Stimulated activated CD4-positive, alpha-beta T cell treated with anti-CD3 and anti-CD28 coated beads, Interleukin-4, amount 100 ng/mL, for 1 hour (primary cell): ENCODE data around the gene ADGRA1.
"Not testable (repeated sequence)": the region's sequence is repeated elsewhere in the genome, so short reads cannot be mapped to it uniquely, and the experiment has no call there.

ENCODE experiments used
- DNase-seq: peaks from one replicate; pipeline ENCODE4 v3.0.0-alpha.2; 2020

ADGRA1 gene

DNA sequence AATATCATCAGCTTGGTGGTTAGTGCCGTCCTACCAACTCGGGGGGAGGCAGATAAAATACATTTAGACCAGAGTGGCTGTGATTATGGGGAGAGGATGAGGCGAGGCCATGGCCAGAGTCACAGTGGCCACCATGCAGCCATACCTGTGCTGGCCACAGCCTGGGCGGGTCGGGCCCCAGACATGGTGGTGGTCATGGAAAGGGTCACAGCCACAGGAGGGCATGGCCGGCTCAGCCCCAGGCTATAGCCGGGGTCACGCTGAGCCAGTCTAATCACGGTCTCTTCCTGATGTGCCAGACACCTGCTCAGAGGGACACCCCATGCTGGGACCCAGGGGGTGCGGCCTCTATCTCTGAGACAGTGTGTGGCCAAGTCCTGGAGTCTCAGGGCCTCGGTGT is 10.2 kb downstream of the ADGRA1 start:
- DNase-seq: no peak

DNA sequence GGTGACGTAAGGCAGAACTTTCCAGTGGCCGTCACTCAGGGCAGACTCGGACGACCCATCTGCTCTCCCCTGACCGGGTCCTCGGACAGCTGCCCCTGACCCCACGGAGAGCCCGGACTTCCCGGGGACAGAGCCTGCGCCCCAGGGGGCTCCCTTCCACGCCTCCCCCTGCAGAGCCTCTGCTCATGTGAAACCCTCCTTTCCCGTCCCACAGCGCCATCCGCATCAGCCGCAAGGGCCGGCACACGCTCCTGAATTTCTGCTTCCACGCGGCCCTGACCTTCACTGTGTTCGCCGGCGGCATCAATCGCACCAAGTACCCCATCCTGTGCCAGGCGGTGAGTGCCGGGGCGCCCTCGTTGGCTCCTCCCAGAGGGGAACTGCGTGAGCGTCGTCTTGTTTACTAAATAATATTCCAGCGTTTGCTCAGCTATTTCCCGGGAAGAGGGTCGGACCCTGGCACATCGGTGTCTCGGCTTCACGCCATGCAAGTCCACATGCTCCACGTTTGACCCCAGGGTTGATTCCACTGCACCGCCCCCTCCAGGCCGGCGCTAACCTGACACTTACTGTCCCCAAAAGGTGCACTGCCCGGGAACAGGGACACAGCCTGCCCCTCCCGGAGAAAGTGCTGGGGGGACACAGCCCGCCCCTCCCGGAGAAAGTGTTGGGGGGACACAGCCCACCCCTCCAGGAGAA is 10.9 kb downstream of the ADGRA1 start:
- no peak for DNase-seq

DNA sequence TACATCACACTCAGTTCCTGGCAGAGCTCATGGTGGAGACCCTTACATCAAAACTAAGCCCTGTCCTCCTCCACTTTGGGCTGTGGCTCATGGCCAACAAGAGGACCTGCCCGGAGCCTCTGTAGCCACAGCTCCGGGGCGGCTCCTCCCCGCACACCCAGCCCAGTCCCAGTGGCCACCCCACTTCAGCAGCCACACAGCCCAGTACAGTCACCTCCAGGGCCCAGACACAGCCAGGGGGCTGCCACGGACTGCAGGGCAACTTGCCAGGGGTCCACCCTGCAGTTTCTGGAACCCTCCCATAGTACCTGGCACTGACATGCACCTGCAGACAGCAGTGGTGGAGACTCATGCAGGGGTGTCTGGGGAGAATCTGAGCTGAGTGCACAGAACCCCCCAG is 11.8 kb downstream of the ADGRA1 start:
- no peak for DNase-seq

DNA sequence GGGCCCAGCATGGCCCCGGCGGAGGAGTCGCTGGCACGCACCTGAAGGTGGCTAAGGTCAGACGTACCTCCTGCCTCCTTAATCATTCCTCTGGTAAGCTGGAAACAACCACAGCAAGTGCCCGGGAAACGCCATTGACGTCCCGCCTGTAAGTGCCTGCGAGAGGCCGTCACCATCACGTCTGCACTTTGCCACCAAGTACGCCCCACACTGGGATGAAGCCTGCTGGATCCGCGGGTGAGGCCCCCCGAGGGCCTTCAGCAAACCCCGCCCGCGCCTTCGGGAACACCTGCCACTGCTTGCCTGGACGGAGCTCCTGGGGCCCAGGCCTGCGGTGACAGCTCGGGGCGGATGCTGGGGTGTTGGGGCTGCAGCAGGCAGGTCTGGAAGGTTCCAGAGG is 12.5 kb downstream of the ADGRA1 start:
- no peak for DNase-seq

DNA sequence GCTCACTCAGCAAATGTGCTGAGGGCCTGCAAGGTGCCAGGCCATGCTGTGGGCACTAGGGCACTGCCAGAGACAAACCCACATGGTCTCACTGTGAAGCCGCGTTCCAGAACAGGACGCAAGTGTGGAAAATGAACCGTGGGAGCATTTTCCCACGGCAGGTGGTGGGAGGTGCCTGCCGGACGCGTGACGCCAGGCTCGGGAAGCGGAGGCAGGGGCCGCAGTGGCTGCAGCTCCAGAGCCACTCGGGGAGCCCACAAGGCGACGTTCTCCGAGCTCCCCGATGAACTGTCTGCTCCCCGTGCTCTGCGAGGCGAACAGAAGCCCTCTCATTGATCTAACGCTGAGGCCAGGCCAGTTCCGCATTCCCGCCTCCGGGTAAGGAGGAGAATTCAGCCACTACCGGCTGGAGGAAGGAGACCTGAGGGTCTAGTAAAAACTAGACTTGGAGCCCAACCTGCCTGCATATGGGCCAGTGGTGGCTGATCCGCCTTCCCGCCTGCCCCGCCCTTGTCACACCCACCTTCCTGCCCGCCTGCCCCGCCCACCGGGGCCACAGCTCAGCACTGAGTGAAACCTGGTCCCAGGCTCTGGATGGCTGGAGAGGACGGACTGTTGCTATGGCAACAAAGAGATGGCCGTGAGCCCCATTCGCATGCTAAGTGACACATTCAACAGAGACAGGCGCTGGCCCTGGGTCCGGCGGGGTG is 13.1 kb downstream of the ADGRA1 start:
- peak; percentile 28 for DNase-seq

DNA sequence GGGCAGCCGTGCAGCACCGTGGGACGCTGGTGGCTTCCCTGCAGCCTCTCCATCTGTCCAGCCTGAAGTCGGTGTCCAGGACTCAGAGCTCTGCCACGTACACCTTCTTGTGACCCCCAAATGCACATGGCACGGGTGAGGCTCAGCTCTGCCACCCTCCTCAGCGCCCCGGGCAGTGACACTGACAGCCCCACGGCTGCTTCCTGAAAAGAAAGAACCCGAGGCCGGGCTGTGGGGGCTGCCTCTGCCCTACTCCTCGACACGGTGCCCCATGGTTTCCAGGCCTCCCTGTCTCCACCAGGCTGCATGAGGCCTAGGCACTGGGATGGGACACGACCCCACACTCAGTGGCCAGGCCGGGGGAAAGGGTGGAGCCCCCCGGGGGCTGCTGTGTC is 13.7 kb downstream of the ADGRA1 start:
- no peak for DNase-seq

DNA sequence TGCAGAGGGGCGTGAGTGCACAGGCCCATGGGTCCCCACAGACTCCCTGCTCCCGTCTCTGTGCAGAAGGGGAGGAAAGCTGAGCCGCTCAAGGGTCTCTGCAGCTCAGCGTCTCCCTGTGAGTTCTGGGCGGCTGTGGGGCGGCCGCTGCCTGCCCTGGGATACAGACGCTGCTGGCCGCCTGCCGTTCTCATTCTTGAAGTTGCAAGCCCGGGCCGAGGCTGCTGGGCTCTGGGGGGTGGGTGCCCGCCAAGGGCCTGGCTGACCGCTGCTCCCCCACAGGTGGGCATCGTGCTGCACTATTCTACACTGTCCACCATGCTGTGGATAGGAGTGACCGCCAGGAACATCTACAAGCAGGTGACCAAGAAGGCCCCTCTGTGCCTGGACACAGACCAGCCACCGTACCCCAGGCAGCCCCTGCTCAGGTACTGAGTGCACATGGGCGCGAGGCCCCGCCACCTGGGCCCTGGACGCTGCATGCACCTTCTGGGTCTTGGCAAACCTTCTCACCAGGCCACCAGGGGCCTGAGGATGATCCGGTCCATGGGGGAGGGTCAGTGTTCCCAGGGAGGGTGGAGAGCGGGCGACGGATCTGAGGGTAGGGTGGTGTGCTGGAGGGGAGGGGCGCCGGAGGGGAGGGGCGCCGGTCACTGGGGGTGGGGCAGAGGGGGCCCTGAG is 14.8 kb downstream of the ADGRA1 start:
- DNase-seq: no peak

DNA sequence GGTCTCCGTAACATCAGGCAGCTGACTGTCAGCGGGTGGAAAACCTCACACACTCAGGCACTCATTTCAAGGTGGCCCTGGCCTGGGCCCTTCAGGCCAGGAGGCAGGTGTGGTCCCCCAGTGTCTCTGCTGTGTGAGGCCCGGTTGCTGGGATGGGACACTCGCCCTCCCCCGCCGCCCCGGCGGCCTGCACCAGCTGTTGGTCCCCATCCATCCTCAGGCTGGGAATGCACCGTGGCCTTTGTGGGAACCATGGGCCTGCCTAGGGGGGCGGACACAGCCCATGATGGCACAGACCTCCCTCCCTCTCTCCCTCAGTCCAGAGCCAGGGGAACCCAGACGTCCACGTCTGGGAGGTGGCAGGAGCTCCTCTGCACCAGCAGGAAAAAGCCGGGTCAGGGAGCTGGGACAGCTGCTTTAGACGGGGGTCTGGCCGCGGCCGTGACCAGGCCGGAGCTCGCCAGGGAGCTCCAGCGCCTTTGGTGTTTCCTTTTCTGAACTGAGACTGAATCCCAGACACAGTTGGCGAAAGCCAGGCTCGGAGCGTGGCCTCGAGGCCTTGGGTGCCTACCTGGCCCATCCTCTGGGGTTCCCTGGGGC is 15.7 kb downstream of the ADGRA1 start:
- DNase-seq: no peak

DNA sequence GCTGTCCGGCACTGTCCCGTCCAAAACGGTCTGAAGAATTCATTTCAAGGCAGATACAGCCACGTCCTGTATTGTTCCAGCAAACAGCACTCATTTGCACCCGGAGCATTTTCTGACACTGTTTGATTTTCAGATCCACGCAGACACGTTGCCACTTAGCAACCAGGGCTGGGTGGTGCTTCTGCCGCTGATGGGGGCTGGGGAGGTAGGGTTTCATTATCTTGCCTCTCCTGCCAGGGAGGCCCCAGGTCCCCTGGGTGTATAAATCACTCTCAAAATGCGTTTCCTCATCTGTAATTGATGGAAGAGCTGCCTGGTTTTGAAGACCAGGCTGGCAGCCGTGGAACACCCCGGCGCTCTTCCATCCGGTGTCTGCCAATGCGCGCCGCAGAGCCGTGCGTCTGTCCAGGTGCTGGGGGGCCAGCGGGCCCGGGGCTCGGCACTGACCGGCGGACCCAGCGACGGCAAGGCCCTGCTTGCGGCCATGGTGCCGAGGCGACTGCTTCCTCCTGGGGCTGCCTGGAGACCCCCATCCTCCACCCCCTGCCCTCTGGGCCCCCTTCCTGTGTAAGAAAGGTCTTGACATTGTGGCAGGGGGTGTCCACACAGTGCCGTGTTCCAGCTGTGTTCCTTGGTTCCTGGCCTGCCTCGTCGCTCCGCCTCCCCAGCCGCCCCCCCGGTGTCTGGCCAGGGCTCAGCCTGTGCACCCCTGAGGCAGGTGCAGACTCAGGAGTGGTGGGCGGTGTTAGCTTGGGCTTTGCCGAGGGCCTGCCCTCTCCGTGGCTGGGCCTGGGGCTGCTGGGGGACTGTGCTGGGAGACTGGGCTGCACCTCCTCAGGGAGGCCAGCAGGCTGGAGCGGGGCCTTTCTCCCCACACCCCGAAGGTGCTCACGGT is 16.6 kb downstream of the ADGRA1 start:
- no peak for DNase-seq

DNA sequence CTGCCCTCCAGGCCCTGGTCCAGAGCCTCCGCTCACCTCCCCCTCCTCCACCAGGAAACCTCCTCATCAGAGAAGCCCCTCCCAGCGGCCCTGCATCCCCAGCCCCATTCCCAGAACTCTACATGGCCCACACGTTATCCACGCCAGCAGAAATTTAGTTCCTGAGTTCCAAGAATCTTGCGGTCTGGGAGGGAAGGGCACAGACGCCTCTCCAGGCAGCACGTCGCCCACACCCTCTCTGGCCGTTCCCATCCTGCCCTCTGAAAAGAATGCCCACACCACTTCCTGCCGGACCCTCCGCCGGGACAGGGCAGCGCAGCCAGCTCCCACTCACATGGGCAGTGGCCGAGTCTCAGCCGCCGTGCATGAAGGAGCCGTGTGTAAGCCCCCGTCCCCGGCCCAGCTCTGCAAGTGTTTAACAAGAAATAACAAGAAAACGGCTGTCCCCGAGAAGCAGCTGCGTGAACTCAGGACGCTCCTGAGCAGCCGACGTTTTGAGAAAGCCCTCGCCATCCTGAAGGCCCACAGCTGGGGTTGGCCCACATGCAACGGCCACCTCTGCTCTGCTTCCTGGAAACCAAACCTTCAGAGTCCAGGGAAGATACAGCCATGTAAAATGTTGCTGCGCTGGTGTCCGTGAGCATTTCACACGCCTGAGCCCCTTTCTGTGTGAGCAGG is 17.4 kb downstream of the ADGRA1 start:
- DNase-seq: no peak

DNA sequence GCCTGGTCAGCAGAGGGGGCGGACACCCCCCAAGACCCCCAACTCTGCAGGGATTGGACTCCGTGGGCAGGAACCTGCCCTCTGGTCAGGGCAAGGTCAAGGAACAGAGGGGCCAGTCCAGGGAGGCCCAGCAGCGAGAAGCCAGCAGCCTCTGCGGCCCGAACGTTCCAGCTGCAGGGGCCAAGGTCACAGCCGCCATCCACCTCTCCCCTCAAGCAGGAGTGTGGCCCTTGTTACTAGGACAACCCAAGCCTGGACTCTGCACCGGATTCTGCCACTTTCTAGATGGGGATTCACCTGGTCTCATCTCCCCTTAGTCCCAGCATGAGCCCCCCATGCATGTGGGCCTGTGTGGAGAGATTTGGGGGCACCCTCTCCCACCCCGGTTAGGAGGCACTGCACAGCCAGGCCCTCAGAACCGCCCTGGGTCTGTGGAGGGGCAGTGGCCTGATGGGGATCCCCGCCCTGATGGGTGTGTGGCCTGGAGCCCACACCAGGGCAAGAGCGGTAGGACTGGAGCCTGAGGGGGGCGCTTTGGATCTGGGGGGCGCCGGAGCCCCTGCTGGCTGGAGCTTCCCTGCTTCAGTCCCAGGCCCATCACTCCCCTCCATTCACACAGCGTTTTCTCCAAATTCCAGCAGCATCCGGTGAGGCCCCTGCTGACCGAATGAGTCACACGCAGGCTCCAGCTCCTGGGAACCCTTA is 18.1 kb downstream of the ADGRA1 start:
- DNase-seq: no peak

DNA sequence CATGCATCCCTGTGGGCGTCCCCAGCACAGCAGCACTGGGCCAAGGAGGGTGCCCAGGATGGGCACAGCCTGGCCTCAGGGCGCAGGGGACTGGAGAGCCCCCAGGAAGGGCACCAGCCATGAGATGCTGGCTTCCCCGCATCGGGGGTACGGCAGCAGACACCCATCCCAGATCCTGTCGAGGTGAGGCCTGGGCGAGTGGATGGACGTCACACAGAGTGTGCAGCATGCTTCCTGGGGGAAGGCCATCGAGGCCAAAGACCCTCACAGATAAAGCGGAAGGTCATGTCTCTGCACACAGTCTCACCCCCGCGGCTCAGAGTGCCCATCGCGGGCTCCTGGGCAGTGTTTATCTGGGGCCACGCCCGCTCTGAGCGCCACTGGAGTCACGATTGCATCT is 18.8 kb downstream of the ADGRA1 start:
- DNase-seq: no peak

DNA sequence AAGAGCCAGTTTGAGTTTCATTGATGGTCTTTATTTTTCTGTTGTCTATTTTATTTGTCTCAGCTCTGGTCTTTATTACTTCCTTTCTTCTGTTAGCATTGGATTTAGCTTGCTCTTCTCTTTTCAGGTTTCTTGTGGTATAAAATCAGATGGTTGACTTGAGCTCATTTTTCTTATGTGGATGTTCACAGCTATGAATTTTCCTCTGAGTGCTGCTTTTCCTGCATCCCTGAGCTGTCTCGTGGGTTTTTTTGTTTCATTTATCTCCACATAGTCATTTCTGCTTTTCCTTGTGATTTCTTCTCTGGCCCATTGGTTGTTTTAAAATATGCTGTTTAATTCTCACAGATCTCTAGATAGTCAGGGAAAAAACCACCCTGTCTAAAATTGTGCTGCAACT is 19.7 kb downstream of the ADGRA1 start:
- no peak for DNase-seq

DNA sequence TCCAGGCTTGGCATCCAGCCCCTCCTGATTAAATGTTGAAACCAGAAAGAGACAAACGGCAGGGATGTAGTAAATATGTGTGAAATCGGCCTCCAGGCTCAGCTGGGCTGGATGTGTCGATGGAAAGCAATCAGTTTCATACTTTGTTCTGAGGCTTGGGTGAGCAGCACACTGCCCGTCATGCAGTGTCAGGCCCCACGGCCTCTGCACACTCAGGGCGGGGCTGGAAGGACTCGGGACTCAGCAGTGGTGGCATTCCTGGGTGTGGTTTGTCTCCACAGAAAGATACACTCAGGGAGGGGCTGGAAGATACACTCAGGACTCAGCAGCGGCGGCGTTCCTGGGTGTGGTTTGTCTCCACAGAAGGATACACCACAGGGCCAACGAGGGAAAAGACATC is 22.0 kb downstream of the ADGRA1 start:
- DNase-seq: no peak

DNA sequence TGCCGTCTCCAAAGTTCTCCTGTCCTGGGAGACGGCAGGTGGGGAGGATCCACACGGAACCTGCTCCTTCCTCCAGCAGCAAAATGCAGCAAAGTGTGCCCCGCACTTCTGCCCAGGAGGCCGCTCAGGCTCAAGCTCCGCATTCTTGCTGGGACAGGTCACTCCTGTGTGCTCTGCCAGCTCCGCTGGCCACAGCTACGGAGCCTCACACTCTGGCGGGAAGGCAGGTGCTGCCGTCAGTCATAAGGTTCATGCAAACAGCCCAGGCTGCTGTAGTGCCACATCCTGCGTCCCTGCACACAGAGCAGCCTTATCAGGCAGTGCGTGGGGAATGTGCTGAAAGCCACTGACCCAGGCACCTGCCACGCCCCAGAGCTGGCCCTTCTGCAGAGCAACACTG is 22.4 kb downstream of the ADGRA1 start:
- no peak for DNase-seq

DNA sequence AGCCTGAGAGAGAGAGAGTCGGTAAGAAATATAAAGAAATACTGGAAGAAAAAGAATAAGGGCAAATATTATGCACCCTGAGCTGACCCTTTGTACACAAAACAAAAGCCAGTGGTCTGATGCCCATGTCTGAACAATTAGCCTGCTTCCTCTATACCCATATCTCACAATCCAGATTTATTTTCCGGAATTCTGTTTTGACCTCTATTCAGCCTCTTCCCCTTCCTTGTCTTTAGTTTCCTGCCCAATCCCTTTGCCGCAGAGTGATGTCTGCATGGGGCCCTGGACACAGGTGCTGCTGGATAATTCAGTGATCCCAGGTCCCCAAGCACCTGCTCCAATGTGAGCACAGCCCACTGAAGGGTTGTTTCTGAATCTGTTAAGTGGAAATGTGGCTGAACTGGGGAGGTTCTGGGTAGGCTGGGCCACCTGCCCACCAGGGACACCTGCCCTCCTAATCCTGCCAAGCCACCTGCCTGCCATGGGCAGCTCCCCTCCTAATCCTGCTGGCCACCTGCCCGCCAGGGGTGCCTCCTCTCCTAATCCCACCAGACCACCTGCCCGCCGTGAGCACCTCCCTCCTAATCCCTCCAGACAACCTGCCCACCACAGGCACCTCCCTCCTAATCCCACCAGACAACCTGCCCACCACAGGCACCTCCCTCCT is 23.0 kb downstream of the ADGRA1 start:
- no peak for DNase-seq

DNA sequence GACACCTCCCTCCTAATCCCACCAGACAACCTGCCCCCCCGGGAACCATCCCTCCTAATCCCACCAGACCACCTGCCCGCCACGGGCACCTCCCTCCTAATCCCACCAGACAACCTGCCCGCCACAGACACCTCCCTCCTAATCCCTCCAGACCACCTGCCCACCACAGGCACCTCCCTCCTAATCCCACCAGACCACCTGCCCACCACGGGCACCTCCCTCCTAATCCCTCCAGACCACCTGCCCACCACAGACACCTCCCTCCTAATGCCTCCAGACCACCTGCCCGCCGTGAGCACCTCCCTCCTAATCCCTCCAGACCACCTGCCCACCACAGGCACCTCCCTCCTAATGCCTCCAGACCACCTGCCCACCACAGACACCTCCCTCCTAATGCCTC is 23.9 kb downstream of the ADGRA1 start:
- not testable (repeated sequence) for DNase-seq

DNA sequence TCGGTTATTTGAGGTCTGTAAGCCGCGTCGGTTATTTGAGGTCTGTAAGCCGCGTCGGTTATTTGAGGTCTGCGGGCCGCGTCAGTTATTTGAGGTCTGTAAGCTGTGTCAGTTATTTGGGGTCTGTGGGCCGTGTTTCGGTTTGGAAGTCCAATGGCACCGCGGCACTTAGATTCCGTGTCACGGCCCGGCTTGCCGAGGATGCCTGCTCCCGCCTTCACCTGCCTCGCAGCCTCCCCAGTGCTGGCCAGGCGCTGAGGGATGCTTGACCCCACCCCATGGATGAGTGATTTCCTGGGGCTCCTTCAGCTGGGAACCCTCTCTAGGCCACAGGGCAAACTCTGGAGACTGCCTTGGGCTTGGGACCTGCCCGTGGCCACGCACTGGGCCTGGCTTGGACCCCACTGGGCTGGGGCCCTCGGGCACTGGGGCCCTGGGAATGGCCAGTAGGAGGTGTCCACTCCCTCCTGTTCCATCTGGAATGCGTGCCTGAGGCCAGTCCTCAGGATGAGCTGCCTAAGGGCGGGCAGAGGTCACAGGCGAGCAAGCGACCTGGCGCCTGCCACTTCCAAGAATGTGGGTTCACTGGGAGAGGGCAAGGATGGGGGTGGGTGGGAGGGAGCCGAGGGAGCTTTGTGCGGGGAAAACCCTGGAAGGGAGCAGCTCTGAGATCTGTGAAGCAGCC is 25.6 kb downstream of the ADGRA1 start:
- no peak for DNase-seq

DNA sequence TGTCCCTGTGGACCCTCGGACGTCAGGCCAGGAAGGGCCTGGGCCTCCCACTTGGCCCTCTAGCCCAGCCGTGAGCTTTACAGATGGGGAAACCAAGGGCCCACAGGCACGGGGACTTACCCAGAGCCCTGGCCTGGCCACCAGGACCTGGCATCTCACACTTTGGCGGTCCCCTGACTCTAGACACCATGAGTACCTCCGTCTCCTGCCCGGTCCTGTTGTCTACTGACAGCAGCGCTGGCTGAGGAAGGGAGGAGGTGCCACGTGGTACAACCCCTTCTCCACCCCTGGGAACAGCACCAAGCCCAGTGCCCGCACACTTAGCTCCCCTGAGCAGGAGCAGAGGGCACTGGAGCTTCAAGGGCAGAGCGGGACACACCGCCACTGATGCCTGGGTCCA is 26.1 kb downstream of the ADGRA1 start:
- DNase-seq: no peak

DNA sequence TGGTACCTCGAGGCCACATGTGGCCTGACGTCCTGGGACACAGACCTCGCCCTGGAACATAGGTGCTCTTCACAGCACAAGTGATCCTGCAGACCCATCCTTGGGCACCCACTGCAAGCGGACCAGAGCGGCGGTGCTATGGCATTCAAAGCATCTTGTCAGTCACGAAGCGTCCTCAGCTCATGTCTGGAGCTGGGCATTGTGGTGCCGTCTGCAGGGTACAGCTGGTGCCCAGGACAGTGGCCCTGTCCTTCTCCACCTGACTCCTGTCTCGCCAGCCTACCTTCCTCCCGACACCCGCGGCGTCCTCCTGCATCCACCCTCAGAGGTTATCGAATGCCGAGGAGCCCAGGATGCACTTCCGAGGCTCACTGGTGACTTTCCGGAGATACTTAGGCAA is 26.5 kb downstream of the ADGRA1 start:
- DNase-seq: no peak
